HG02571 (cell line): Measurements from ENCODE around the gene DCHS1.
A peak's percentile ranks its signal among the peaks of the same experiment; 100 is the strongest.

Experiments used
- ATAC-seq: cut with Tn5 transposase; IDR thresholded peaks from one replicate; pipeline ENCODE4 v1.9.1; 2021; ENCODE audit warnings: mild to moderate bottlenecking, moderate library complexity; ENCODE audit not compliant: unreplicated experiment

The DCHS1 gene

GRCh38 chr11:6629892-6630631, 25.5 kb downstream of the DCHS1 start:
- ATAC-seq = no peak

DNA sequence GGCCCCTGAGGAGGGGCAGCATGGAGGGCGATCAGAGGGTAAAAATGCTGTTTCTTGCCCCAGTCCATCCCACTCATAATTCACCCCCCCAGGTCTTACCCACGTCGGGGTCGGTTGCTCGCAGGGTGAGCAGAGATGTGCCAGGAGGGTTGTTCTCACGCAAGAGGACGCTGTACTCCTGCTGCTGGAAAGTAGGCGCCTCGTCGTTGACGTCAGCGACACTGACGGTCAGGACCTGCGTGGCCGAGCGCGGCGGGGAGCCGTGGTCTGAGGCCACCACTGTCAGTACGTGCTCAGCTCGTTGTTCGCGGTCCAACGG, 26.1 kb downstream of the DCHS1 start:
- ATAC-seq = no peak

GRCh38 chr11:6628526-6628925, 27.1 kb downstream of the DCHS1 start:
- ATAC-seq = no peak

GRCh38 chr11:6627762-6628241, 27.8 kb downstream of the DCHS1 start:
- peak; percentile 64 for ATAC-seq

DNA sequence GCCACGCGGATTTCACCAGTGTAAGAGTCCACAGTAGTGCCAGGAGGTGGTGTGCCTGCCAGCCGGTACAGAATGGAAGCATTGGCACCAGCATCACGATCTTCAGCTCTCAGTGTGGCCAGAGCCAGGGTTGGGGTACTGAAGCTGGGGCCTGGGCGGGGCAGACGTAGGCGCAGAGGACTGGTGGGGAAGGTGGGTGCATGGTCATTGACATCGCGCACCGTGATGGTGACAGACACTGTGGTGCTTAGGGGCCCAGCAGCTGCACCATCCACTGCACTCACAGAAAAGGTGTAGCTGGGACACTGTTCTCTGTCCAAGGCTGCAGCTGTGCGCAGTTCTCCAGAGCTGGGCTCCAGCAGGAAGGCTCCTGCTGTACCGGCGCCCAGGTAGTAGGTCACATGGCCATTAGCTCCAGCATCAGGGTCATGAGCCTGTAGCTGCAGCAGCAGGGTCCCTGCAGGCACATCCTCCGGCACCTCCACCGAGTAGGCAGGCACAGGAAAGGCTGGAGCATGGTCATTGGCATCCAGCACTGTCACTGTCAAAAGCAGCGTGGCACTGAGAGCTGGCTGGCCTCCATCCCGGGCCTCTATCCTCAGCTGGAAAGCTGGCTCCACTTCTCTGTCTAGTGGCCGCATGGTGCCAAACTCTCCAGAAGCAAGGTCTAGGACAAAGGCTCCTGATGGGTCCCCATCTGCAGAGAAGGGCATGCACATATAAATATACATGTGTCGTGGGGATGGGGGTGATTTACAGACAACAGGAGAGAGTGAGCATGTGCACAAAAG, 28.4 kb downstream of the DCHS1 start:
- no peak for ATAC-seq

DNA sequence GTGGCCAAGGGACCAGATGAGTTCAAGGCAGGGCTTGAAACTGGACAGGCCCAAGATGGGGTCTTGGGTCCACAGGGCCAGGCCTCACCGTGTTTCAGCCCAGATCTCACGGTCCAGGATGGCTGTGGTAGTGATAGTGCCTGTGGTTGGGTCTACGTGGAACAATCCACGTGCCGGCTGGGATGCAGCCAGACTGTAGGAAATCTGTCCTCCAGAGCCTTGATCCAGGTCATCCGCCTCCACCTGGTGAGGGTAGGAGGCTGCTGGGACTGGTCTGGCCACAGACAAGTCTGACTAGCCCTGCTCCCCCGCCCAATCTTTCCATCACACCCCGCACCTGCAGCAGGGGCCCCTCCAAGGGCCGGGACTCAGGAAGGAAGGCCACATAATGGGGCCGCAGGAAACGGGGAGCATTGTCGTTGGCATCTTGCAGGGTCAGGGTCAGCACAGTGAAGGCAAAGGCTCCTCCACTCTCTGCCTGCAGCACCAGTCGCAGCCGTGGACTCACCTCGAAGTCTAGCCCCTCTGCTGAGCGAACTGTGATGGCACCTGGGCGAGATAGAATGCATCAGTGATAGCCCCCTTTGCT, 29.7 kb downstream of the DCHS1 start:
- ATAC-seq = no peak

DNA sequence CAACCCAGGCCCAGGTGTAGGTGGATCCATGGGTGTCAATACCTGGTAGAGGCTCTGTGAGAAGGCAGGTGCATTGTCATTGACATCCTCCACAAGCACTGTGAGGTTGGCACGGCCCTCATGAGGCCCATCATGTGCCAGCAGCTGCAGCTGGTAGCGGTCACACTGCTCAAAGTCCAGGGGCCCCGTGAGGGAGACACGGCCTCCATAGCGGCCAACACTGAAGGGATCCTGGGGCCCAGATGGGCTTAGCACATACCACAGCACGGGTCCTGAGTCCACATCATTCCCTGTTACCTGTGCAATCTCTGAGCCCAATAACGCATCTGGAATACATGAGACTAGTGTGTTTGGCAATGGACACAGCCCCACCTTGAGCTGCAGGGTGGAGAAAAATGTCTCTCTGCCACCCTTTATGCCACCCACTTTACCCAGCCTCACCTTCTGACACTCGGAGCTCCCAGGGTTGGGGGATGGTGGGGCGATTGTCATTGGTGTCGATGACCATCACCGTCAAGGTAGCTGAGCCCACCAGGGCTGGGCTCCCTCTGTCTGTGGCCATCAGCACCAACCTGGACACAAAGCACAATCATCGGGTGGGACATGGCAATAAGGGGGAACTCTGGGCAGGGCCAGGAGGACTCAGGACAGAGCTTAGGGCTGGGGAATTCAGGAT, 30.3 kb downstream of the DCHS1 start:
- no peak for ATAC-seq

DNA sequence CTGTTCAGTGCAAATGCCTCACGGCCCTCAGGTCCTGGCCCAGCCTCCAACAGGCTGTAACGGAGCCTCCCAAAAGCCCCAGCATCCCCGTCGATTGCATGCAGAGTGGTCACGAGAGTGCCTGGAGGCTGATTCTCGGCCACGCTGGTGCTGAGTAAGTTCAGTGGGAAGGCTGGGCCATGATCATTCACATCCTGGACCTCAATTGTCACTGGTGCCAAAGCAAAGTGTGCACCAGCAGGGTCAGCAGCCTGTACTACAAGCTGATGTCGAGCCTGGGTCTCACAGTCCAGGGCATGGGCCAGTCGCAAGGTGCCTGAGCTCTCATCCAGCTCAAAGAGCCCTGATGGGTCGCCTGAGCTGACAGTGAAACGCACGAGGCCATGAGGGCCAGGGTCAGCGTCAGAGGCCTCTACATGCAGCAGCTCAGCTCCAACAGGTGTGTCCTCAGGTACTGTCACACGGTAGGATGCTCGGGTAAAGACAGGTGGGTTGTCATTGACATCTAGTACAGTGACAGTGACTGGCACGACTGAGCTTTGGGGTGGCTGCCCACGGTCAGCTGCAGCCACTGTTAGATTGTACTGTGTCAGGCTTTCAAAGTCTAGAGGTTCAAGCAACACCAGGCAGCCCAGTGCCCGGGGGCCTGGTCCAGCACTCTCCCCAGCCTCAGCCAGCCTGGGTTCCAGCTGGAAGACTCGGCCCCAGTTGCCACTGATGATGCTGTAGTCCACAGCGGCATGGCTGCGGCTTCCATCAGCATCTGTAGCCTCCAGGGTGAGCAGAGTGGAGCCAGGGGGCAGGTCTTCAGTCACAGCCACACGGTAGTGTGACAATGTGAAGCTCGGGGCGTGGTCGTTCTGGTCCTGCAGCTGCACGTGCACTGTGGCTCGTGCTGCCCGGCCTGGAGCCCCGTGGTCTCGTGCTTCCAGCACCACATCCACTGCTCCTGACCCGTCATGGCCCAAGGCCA, 31.9 kb downstream of the DCHS1 start:
- no peak for ATAC-seq

GRCh38 chr11:6622261-6623171, 33.1 kb downstream of the DCHS1 start:
- ATAC-seq = no peak

DNA sequence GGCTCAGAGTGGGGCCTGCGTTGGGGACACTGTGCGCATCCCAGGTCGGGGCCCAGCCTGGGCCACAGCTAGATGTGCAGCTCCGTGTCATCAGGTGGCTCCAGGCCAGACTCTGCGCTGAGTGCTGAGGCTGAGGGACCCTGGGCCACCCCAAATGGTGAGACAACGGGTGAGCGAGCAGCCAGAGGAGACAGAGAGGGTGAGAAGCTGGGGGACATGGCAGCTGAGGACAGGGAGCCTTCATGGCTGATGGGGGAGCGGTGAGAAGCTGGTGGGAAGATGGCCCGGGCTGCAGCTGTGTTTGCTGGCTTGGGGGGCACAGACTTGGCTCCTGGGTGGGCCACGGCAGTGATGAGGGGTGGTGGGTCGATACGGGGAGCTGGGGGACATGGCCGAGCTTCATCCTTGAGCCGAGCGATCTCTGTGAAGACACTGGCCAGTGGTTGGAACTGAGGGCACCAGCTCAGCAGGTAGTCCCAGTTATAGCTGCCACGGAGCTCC, 33.8 kb downstream of the DCHS1 start:
- no peak for ATAC-seq

- ATAC-seq = no peak
Measured at GRCh38 chr11:6620636-6621035, 35.0 kb downstream of the DCHS1 start.

GRCh38 chr11:6619004-6619745, 36.4 kb downstream of the DCHS1 start, which contains the start of gene TPP1:
TSS of gene TPP1 (minus strand) at chr11:6619422. CDS start at chr11:6619400, 22 bp downstream.
- ATAC-seq = peak; percentile 97

DNA sequence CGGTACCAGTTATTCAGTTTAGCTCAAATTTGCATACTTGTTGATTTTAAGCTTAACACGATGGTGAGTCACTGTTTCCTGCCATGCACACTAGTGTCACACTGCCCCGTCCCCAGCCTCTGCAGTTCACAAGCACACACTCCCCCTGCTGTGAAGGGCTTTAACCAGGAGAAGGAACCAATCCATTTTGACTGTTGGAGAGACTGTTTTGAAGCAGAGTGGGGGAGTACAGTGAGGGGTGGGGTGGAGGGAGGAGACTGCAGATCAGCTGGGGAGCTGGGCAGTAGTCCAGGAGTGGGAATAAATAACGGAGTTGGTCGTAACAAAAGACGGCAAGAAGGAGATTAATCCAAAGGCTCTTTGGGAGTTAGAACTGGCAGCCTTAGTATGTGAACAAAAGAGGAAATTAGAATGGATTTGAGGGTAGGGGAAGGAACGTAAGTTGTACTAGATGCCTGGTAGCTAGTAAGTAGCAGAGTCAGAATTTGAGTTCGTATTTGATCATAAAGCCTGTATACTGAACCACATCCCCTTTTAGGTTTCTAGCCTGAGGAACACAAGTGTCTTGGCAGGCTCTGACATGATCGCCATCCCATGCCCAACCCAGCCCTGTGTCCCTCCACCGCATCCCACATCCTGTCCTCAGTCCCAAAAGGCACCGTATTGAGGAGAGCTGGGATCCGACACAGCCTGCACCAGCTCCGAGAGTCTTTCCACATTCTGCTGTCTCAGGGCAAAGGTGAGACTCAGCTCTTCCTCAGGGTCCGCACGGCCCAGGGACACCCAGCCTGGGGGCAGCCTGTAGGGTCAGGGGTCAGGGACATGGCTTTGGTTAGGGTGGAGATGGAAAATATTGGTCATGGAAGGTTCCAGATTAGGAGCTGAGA, 37.2 kb downstream of the DCHS1 start:
- no peak for ATAC-seq

- no peak for ATAC-seq
Measured at GRCh38 chr11:6617315-6617781, 38.3 kb downstream of the DCHS1 start.

GRCh38 chr11:6616596-6617250, 38.9 kb downstream of the DCHS1 start:
- no peak for ATAC-seq

DNA sequence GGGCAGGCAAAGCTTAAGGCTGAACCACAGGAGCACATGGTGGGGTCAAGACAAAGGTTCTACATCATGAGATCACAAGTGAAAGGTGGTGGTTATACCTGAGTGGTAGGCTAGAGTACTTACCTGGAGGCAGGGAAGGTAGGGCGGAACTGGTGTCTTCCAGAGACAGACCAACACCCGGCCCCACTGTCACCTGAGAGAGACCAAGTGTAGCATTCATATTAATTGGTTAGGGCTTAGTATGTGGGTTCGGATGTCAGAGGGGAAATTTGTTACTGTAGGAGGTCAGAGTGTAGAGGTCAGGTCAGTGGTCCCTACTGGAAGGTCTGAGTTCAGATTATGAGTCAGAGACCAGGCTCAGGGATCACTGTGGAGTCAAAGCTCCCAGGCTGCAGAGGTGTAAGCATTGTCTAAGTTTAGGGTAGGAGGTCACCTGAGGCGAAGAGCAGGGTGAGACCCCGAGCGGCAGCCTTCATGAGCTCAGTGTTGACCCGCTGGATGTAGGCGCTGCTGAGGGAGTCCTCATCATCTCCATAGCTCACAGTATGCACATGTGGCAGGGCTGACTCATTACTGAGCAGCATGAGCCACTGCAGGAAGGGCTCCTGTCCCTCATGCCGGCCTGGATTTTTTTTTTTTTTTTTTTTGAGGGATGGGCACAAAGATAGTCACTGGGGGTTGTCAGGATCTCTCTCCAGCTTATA, 39.6 kb downstream of the DCHS1 start:
- ATAC-seq = no peak
